Ishikawa (cell line): ENCODE measurements around the gene ASCC1.

Source experiments
- CEBPB ChIP-seq: IDR thresholded peaks from 2 replicates; pipeline ENCODE4 v1.6.1; 2012
- CREB1 ChIP-seq: IDR thresholded peaks from 2 replicates; pipeline ENCODE4 v1.6.1; 2012; ENCODE audit warnings: low read depth
- EGR1 ChIP-seq: IDR thresholded peaks from 2 replicates; pipeline ENCODE4 v1.6.1; 2012
- EP300 ChIP-seq: IDR thresholded peaks from 2 replicates; pipeline ENCODE4 v1.6.1; 2012; ENCODE audit warnings: borderline replicate concordance
- FOXM1 ChIP-seq: IDR thresholded peaks from 2 replicates; pipeline ENCODE4 v1.6.1; 2012; ENCODE audit warnings: low read depth, borderline replicate concordance
- NFIC ChIP-seq: IDR thresholded peaks from 2 replicates; pipeline ENCODE4 v1.6.1; 2012
- RAD21 ChIP-seq: IDR thresholded peaks from 2 replicates; pipeline ENCODE4 v1.6.1; 2012; ENCODE audit warnings: low read depth
- REST ChIP-seq: IDR thresholded peaks from 2 replicates; pipeline ENCODE4 v1.6.1; 2012; ENCODE audit warnings: low read depth, mild to moderate bottlenecking
- TAF1 ChIP-seq: IDR thresholded peaks from 2 replicates; pipeline ENCODE4 v1.6.1; 2012; ENCODE audit warnings: low read depth, mild to moderate bottlenecking
- TCF12 ChIP-seq: IDR thresholded peaks from 2 replicates; pipeline ENCODE4 v1.6.1; 2012; ENCODE audit warnings: low read depth
- TEAD4 ChIP-seq: IDR thresholded peaks from 2 replicates; pipeline ENCODE4 v1.6.1; 2012
- YY1 ChIP-seq: IDR thresholded peaks from 2 replicates; pipeline ENCODE4 v1.6.1; 2012; ENCODE audit warnings: low read depth
- ZBTB7A ChIP-seq: IDR thresholded peaks from 2 replicates; pipeline ENCODE4 v1.6.1; 2012; ENCODE audit warnings: low read depth
- TF ChIP-seq, protein P1 (sequence below): IDR thresholded peaks from 2 replicates; pipeline ENCODE4 v1.6.1; 2012
- TF ChIP-seq, protein P2 (sequence below): IDR thresholded peaks from 2 replicates; pipeline ENCODE4 v1.6.1; 2012

The ASCC1 gene

DNA sequence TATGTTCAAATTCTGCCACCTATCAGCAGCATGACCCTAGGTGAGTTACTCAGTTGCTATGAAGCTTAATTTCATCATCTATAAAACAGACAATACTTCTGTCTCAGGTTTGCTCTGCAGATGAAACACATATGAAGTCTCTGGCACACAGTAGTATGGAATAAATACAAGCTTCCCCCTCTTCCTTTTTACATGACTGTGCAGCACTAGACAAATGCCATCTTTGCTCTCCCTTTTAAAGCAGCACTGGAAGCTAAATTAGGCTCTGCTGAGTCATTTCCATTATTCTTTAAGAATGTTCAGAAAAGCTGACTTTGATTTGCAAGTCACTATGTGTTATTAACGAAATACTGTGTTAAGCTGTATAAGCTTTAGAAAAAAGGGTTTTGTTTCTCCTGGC is 40.9 kb downstream of the ASCC1 start:
- TF ChIP-seq EP300 (no peak), REST (no peak), TEAD4 (no peak), TCF12 (no peak), NFIC (no peak), EGR1 (no peak), CEBPB (no peak), CREB1 (no peak)
- TF ChIP-seq, protein P1, sequence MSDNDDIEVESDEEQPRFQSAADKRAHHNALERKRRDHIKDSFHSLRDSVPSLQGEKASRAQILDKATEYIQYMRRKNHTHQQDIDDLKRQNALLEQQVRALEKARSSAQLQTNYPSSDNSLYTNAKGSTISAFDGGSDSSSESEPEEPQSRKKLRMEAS = no peak

- no peak for TF ChIP-seq REST
- TF ChIP-seq, protein P2, sequence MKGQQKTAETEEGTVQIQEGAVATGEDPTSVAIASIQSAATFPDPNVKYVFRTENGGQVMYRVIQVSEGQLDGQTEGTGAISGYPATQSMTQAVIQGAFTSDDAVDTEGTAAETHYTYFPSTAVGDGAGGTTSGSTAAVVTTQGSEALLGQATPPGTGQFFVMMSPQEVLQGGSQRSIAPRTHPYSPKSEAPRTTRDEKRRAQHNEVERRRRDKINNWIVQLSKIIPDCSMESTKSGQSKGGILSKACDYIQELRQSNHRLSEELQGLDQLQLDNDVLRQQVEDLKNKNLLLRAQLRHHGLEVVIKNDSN = no peak
- TF ChIP-seq EP300 = no peak
- no peak for TF ChIP-seq CREB1
- no peak for TF ChIP-seq EGR1
- TF ChIP-seq FOXM1 = no peak
- no peak for TF ChIP-seq TAF1
- no peak for TF ChIP-seq NFIC
Observed at GRCh38 chr10:72174297-72174662, 41.8 kb downstream of the ASCC1 start.

DNA sequence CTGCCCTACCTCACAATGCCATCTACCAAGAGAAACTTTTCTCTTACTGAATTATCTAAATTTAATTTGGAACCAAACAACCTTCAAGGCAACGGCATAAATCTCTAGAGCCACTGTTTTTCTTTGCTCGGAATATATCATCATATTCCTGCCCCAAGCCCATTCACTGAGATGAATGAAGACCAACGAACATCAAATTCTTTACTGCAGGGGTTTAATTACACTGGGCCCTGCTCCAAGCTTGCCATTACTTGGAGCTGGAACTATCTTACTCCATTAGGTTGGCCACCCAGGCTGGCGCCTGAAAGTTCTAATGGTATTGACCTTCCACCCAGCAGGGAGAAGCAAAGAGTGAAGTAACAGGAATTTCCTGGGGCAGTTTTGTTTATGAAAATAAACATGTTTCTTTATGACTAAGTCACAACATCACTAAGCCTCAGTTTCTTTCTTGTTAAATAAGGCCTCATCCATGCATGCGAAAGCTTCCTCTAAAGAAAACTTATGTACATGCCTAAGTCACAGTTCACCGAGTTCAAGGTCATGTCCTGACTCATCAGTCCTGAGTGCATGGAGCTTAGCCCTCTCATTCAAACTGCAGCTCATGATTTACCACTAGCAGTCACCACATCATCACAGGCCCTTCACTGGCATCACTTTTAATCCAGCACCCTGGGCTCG is 42.3 kb downstream of the ASCC1 start:
- TF ChIP-seq FOXM1 (peak; percentile 62), ZBTB7A (no peak), RAD21 (peak; percentile 16; the same call in 1 of the 2 replicates), TAF1 (no peak), CREB1 (no peak), NFIC (peak; percentile 86), EP300 (peak; percentile 70), YY1 (peak; percentile 14; the same call in 1 of the 2 replicates), TCF12 (peak; percentile 71; the same call in 1 of the 2 replicates), TEAD4 (peak; percentile 50), CEBPB (0 out of 2 replicates have a peak, but pooled peaks have one; percentile 30)
- TF ChIP-seq, protein P1 = 0 out of 2 replicates have a peak, but pooled peaks have one; percentile 48

GRCh38 chr10:72173262-72173618 is 42.8 kb downstream of the ASCC1 start:
- TF ChIP-seq REST (no peak), TCF12 (no peak), CEBPB (no peak), FOXM1 (no peak), CREB1 (no peak), EP300 (no peak), EGR1 (no peak), TEAD4 (no peak), TAF1 (no peak), NFIC (no peak)
- TF ChIP-seq, protein P2 = no peak
